OCI-LY7 (cell line): ENCODE results near the gene ACSM3. TPM values are rescaled to one million over a fixed set of nuclear protein-coding genes. Genes with fewer than 3 reads are reported as not detected.
A peak's percentile ranks its signal among the peaks of the same experiment; 100 is the strongest.
"Not testable (repeated sequence)": the region's sequence is repeated elsewhere in the genome, so short reads cannot be mapped to it uniquely, and the experiment has no call there.

Experiments used
- Bru-seq: library from RNA; stranded (reverse); fragments of 400-500 nt; gene quantifications from one replicate; lab custom pipeline; 2021; lab: Mats Ljungman, UMichigan
- BruChase-seq, 2 experiments: library from RNA; stranded (reverse); fragments of 400-500 nt; gene quantifications; one replicate each; lab custom pipeline; 2021; lab: Mats Ljungman, UMichigan
- BruUV-seq: library from RNA; stranded (reverse); fragments of 400-500 nt; replicated peaks from 2 replicates; lab custom pipeline; 2021; lab: Mats Ljungman, UMichigan
- CTCF ChIA-PET: fragments of 300-600 bp; sonication (Branson Sonifier 250); formaldehyde crosslinking; loops from one replicate; lab custom pipeline; 2022; ENCODE audit warnings: antibody characterized with exemption; ENCODE audit not compliant: unreplicated experiment; lab: Charles Lee
- POLR2A ChIA-PET: fragments of 300-600 bp; sonication (Branson Sonifier 250); formaldehyde crosslinking; loops from one replicate; lab custom pipeline; 2022; ENCODE audit warnings: antibody characterized with exemption; lab: Charles Lee
- DNase-seq: peaks from one replicate; pipeline ENCODE4 v3.0.0-alpha.2; 2015; ENCODE audit warnings: low spot score
- H2AFZ ChIP-seq: fragments of 200-600 bp; sonication (generic), shearing (Covaris generic); 2 replicates; pipeline ENCODE4 v1.6.1; 2014; ENCODE audit warnings: mild to moderate bottlenecking, antibody characterized with exemption, low read length, moderate library complexity
- H3K27ac ChIP-seq: fragments of 200-600 bp; sonication (generic); 2 replicates; pipeline ENCODE4 v1.5.1; 2014; ENCODE audit warnings: mixed run types, low read depth, mild to moderate bottlenecking, moderate library complexity, low read length, inconsistent platforms; ENCODE audit not compliant: poor library complexity, severe bottlenecking
- H3K36me3 ChIP-seq: fragments of 200-600 bp; sonication (generic); 2 replicates; pipeline ENCODE4 v1.6.1; 2014; ENCODE audit warnings: mild to moderate bottlenecking, antibody characterized with exemption, low read length, moderate library complexity, mixed read lengths; ENCODE audit not compliant: insufficient read depth
- H3K4me1 ChIP-seq: fragments of 200-600 bp; sonication (generic); 2 replicates; pipeline ENCODE4 v1.5.1; 2014; ENCODE audit warnings: mild to moderate bottlenecking, low read length; ENCODE audit not compliant: insufficient read depth, poor library complexity, severe bottlenecking
- H3K4me2 ChIP-seq: fragments of 200-600 bp; sonication (generic); 2 replicates; pipeline ENCODE4 v1.6.1; 2014; ENCODE audit warnings: mild to moderate bottlenecking, low read length
- H3K4me3 ChIP-seq: fragments of 200-600 bp; sonication (generic); 2 replicates; pipeline ENCODE4 v1.5.1; 2014; ENCODE audit warnings: mild to moderate bottlenecking, low read depth, low read length; ENCODE audit not compliant: poor library complexity, severe bottlenecking
- H3K79me2 ChIP-seq: fragments of 200-600 bp; sonication (generic); 2 replicates; pipeline ENCODE4 v1.6.1; 2016; ENCODE audit warnings: low read depth, mild to moderate bottlenecking, low read length, moderate library complexity, mixed read lengths; ENCODE audit not compliant: insufficient read depth
- H3K9me2 ChIP-seq: fragments of 200-600 bp; sonication (generic); 2 replicates; pipeline ENCODE4 v1.6.1; 2016; ENCODE audit warnings: mild to moderate bottlenecking, low read length, mixed read lengths; ENCODE audit not compliant: insufficient read depth
- H3K9me3 ChIP-seq: fragments of 200-600 bp; sonication (generic); 2 replicates; pipeline ENCODE4 v1.6.1; 2014; ENCODE audit warnings: mild to moderate bottlenecking, mixed run types, low read length, mixed read lengths
- H4K20me1 ChIP-seq: fragments of 200-600 bp; sonication (generic); 2 replicates; pipeline ENCODE4 v1.6.1; 2014; ENCODE audit warnings: mild to moderate bottlenecking, antibody characterized with exemption, low read length, moderate library complexity, mixed read lengths; ENCODE audit not compliant: insufficient read depth
- EZH2phosphoT487 ChIP-seq: fragments of 200-600 bp; sonication (generic); IDR thresholded peaks from 2 replicates; pipeline ENCODE4 v1.6.1; 2018; ENCODE audit warnings: low read depth, borderline replicate concordance, mild to moderate bottlenecking, mixed run types, antibody characterized with exemption, low read length, moderate library complexity, mixed read lengths
- intact Hi-C: fragments of 100-400 bp; cut with micrococcal nuclease; formaldehyde crosslinking; loops from one replicate; pipeline ENCODE4 v1.10.0; 2022; ENCODE audit not compliant: unreplicated experiment
- long read RNA-seq: library from polyadenylated mRNA; stranded (forward); transcript quantifications from one replicate; pipeline ENCODE4 v2.0.0, GENCODE V29; 2022
- total RNA-seq, 2 experiments: library from RNA; depleted of rRNA in 1 of 2; stranded (reverse); fragments of >200 nt in 1 of 2; shearing (Covaris generic) in 1 of 2; gene quantifications; 2 replicates each; pipeline ENCODE4 v1.2.3, GENCODE V29; 2014 to 2022
- TF ChIP-seq, protein P1 (sequence below): fragments of 200-600 bp; sonication (generic); conservative IDR thresholded peaks from 2 replicates; pipeline ENCODE4 v1.5.1; 2014; ENCODE audit warnings: mild to moderate bottlenecking, antibody characterized with exemption, low read length, moderate library complexity, mixed read lengths

ACSM3 gene, protein sequence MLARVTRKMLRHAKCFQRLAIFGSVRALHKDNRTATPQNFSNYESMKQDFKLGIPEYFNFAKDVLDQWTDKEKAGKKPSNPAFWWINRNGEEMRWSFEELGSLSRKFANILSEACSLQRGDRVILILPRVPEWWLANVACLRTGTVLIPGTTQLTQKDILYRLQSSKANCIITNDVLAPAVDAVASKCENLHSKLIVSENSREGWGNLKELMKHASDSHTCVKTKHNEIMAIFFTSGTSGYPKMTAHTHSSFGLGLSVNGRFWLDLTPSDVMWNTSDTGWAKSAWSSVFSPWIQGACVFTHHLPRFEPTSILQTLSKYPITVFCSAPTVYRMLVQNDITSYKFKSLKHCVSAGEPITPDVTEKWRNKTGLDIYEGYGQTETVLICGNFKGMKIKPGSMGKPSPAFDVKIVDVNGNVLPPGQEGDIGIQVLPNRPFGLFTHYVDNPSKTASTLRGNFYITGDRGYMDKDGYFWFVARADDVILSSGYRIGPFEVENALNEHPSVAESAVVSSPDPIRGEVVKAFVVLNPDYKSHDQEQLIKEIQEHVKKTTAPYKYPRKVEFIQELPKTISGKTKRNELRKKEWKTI
- total RNA-seq (2014; rRNA removed; shearing (Covaris generic)), result 2.4 and 4.5 TPM in 2 replicates
- total RNA-seq (2022), result 2.8 and 4.0 TPM in 2 replicates
- percentile 27 among the genes with signal in this experiment for Bru-seq, nascent RNA
- percentile 25 among the genes with signal in this experiment for BruChase-seq, experiment 1, labeled RNA remaining after a 6-hour chase
- percentile 26 among the genes with signal in this experiment for BruChase-seq, experiment 2, labeled RNA remaining after a 2-hour chase
- long read RNA-seq, partial matches to known transcripts, result 0 of 14 reads
- long read RNA-seq, other reads (novel, unspliced or antisense), result 12 of 14 reads

DNA sequence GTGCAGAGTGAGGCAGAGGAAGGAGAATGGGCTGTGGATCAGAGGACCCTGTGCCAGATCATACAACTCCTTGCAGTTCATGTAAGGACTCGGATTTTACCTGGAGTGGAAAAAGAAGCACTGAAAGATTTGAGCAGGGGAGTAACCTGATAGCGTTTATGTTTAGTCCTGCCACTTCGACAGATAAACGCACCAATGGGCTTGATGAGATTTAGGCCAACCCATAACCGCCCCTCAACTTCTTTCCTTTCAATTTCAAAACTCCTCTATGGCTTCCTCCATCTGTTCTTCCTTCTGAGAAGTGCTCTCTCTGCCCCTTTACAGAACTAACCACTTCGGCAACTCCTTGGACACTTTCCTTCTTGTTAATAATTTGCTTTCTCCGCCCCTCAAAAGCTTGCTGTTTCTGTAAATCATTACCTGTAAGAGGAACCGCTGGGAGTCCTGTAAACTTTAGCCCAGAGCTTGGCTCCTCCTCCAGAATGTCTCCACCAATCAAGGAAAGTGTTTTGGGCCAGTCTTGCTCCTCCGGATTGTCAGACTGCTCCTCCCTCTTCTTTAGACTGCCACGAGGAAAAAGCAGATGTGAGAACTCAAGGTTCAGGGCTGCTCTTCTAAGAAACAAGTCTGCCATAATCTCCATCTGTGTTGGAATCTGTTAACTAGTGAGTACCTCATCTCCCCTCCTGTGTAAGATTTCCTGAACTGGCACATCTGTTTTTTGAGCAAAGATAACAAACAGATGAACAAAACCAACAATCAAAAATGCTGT, at the start of gene ACSM3:
TSS of gene ACSM3 (plus strand) at position 554 of the 772 bp plus-strand sequence. CDS start 6,021 bp downstream, outside the sequence.
- DNase-seq, result peak; percentile 89
- TSS peak; percentile 67 for BruUV-seq
- Histone ChIP-seq H3K9me2 (no peaks in the 10 kb centered on the region), H3K9me3 (peaks cover 24% of the 10 kb centered on the region), H4K20me1 (no peaks in the 10 kb centered on the region), H3K27ac (peak within 1 kb of the TSS; percentile 51), H3K4me1 (peaks cover 23% of the 10 kb centered on the region), H3K36me3 (no peaks in the 10 kb centered on the region; the same call in 1 of the 2 replicates), H3K79me2 (no peaks in the 10 kb centered on the region), H2AFZ (peak within 1 kb of the TSS; percentile 80), H3K4me3 (peak within 1 kb of the TSS; percentile 59), H3K4me2 (peak within 1 kb of the TSS; percentile 64)
- TF ChIP-seq, protein P1, sequence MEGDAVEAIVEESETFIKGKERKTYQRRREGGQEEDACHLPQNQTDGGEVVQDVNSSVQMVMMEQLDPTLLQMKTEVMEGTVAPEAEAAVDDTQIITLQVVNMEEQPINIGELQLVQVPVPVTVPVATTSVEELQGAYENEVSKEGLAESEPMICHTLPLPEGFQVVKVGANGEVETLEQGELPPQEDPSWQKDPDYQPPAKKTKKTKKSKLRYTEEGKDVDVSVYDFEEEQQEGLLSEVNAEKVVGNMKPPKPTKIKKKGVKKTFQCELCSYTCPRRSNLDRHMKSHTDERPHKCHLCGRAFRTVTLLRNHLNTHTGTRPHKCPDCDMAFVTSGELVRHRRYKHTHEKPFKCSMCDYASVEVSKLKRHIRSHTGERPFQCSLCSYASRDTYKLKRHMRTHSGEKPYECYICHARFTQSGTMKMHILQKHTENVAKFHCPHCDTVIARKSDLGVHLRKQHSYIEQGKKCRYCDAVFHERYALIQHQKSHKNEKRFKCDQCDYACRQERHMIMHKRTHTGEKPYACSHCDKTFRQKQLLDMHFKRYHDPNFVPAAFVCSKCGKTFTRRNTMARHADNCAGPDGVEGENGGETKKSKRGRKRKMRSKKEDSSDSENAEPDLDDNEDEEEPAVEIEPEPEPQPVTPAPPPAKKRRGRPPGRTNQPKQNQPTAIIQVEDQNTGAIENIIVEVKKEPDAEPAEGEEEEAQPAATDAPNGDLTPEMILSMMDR, result no peak
- TF ChIP-seq EZH2phosphoT487, result no peak
- CTCF ChIA-PET, result interaction anchor here (0.6 kb wide), 1 partner anchor 901 kb away, joined by 3 read pairs; no protein-coding TSS in a partner anchor
- POLR2A ChIA-PET, result interaction anchor here (0.5 kb wide), 1 partner anchor 11 kb away, joined by 3 read pairs; no protein-coding TSS in a partner anchor
- intact Hi-C loops, result no loop called here

DNA sequence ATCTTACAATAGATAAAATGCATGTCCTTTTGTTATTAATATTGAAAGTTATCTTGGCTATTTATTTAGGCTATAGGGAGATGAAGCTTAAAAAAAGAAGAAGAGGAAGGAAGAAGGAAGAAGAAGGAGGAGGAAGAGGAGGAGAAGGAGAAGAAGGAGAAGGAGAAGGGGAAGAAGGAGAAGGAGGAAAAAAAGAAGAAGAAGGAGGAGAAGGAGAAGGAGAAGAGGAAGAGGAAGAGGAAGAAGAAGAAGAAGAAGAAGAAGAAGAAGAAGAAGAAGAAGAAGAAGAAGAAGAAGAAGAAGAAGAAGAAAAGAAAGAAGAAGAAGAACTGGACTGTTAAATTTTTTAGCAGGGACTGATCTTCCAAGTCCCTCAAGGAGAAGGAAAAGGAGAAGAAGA, 46.1 kb upstream of the ACSM3 start:
- intact Hi-C loops, CTCF ChIA-PET: not testable (repeated sequence)

DNA sequence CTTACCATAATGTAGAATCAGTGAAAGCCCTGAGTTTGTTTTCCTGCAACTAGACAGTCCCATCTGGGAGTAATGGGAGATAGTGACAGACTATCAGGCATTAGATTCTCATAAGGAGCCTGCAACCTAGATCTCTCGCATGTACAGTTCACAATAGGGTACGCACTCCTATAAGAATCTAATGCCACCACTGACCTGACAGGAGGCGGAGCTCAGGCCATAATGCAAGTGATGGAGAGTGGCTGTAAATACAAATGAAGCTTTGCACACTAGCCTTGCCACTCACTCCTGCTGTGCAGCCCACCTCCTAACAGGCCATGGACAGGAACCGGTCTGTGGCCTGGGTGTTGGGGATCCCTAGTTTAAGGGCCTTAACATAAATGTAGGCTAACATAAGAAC, 43.6 kb upstream of the ACSM3 start:
- Histone ChIP-seq H3K36me3 (no peaks in the 10 kb centered on the region), H4K20me1 (no peaks in the 10 kb centered on the region), H2AFZ (no peak overlapping the region), H3K9me3 (no peaks in the 10 kb centered on the region), H3K4me3 (no peak overlapping the region), H3K79me2 (no peaks in the 10 kb centered on the region), H3K4me2 (no peak overlapping the region), H3K4me1 (no peaks in the 10 kb centered on the region), H3K27ac (no peak overlapping the region), H3K9me2 (no peaks in the 10 kb centered on the region)
- intact Hi-C loops, result no loop called here
- CTCF ChIA-PET, result no interaction called here
- DNase-seq, result no peak
- POLR2A ChIA-PET, result no interaction called here
- BruUV-seq, result no TSS peak
- TF ChIP-seq, protein P1, result no peak
- TF ChIP-seq EZH2phosphoT487, result no peak

More for the DNA sequence above, 46.1 kb upstream of the ACSM3 start:
- H3K9me2 ChIP-seq, POLR2A ChIA-PET, H4K20me1 ChIP-seq, H3K9me3 ChIP-seq, H3K4me2 ChIP-seq, H3K4me3 ChIP-seq, H3K36me3 ChIP-seq, H2AFZ ChIP-seq, BruUV-seq, H3K27ac ChIP-seq, H3K79me2 ChIP-seq, DNase-seq, H3K4me1 ChIP-seq: not testable (repeated sequence)
